Measurements from ENCODE around the gene CALML3.

CALML3 gene

DNA sequence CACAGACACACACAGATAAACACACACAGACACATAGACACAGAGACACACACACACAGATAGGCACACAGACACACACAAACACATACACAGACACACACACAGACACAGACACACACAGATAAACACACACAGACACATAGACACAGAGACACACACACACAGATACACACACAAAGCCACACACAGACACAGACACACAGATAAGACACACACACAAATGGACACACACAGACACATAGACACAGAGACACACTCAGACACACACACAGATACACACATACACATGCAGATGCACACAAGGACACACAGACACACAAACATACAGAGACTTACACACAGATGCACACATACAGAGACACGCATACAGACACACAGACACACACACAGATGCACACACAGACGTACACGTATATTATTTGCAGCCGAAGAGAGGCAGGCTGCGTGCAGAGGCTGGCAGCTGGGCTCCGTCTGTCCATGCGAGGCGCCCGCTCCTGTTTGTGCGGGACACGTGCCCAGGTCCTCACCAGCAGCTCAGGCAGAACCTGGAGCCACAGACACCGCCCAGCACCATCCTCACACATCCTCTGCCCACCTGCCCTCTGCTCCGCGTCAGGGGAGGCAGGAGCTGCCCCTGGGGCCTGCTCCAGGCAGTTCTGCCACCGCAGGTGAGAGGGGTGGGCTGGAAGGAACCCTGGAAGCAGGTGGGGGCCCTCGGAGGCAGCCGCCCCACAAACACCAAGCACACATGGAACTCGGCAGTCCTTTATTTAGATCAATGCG, 26.6 kb upstream of the CALML3 start:
- in situ Hi-C loops (cut with MboI; ENCODE audit: low sequenced_read_pairs): no loop called here
- H3K4me1 ChIP-seq: no peaks in the 10 kb centered on the region
- H3K9me3 ChIP-seq: no peaks in the 10 kb centered on the region

GRCh38 chr10:5498791-5499492, 25.8 kb upstream of the CALML3 start:
- Histone ChIP-seq H3K36me3 (replicated peaks) (no peaks in the 10 kb centered on the region), H3K27me3 (ENCODE audit: low read depth) (peaks cover 17% of the 10 kb centered on the region)
- in situ Hi-C loops (cut with MboI; ENCODE audit: low sequenced_read_pairs): no loop called here

More for the DNA sequence above, 26.6 kb upstream of the CALML3 start:
- no peak for DNase-seq (ENCODE audit: low spot score in 2 of 2)
- H3K4me3 ChIP-seq: no peak overlapping the region
- peaks cover 17% of the 10 kb centered on the region for H3K27me3 ChIP-seq (ENCODE audit: low read depth)
- H3K36me3 ChIP-seq (replicated peaks): no peaks in the 10 kb centered on the region

DNA sequence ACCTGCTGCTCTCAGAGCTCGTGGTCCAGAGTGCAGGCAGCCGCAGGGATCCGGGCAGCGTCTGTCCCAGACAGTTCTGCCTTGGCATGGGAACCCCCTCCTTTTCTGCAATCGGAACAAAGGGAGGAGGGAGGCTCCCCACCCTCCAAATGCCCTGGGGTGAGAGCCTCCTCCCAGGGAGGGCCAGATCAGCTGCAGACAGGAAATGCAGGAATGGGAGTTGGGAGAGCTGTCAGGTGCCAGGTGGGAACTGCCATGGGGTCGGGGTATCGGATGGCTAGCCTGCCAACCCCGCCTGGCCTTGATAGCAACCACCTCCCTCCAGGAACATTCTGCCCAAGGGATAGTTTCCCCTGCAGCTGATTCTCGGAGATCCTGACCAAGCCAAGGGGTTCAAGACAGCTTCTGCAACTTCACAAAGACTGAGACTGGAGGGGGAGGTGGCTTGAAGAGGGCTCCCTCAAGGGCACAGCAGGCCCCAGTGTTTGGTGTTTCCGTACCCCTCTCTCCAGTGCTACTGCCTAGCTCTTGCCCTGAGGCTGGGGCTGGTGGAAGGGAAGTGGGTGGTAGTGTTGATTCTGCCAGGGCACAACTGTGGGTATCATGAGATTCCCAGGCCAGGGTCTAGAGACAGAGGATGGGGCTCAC, 25.1 kb upstream of the CALML3 start, which contains the start of gene CALML5:
Gene CALML5, minus strand, starts transcription at position 78 of the 648 bp plus-strand sequence. CDS start 132 bp downstream, outside the sequence.
- in situ Hi-C loops (cut with MboI; ENCODE audit: low sequenced_read_pairs): no loop called here
- H3K4me1 ChIP-seq: no peaks in the 10 kb centered on the region
- H3K9me3 ChIP-seq: no peaks in the 10 kb centered on the region
- peaks cover 17% of the 10 kb centered on the region for H3K27me3 ChIP-seq (ENCODE audit: low read depth)
- no peak for DNase-seq (ENCODE audit: low spot score in 2 of 2)
- no peak within 1 kb of the TSS for H3K4me3 ChIP-seq
- H3K36me3 ChIP-seq (replicated peaks): no peaks in the 10 kb centered on the region

More at GRCh38 chr10:5498791-5499492, 25.8 kb upstream of the CALML3 start:
- Histone ChIP-seq H3K9me3 (no peaks in the 10 kb centered on the region), H3K4me3 (no peak overlapping the region), H3K4me1 (no peaks in the 10 kb centered on the region)
- no peak for DNase-seq (ENCODE audit: low spot score in 2 of 2)

DNA sequence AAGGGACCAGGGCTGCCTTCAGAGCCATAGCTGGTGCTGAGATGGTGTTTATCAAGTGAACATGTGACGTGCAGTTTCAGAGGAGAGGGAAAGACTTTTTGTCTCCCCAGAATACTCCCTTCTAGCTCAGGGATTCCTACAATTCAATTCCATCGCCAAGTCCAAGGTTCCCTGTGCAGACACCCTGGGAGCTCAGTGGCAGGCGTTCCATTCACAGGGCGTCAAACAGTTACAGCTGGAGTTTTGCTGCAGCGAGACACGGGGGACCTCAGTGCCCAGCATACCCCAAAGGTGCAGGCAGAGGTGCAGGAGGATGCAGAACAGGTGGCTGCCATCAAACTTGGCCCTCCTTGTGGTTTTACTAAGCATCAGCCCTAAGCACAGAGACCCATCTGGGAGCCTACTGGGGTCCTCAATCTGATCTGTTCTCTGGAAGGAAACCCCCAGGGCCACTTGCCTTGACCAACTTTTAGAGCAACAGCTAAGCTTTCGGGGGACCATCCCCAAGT, 24.5 kb upstream of the CALML3 start:
- in situ Hi-C loops (cut with MboI; ENCODE audit: low sequenced_read_pairs): no loop called here
- H3K9me3 ChIP-seq: no peaks in the 10 kb centered on the region
- no peaks in the 10 kb centered on the region for H3K36me3 ChIP-seq (replicated peaks)
- no peak overlapping the region for H3K4me3 ChIP-seq
- peaks cover 19% of the 10 kb centered on the region for H3K27me3 ChIP-seq (ENCODE audit: low read depth)
- no peaks in the 10 kb centered on the region for H3K4me1 ChIP-seq
- DNase-seq (ENCODE audit: low spot score in 2 of 2): no peak

GRCh38 chr10:5500910-5501309, 23.9 kb upstream of the CALML3 start:
- Histone ChIP-seq H3K27me3 (ENCODE audit: low read depth) (peaks cover 19% of the 10 kb centered on the region), H3K4me3 (no peak overlapping the region), H3K4me1 (no peaks in the 10 kb centered on the region), H3K36me3 (replicated peaks) (no peaks in the 10 kb centered on the region), H3K9me3 (no peaks in the 10 kb centered on the region)
- in situ Hi-C loops (cut with MboI; ENCODE audit: low sequenced_read_pairs): no loop called here
- DNase-seq (ENCODE audit: low spot score in 2 of 2): no peak

- in situ Hi-C loops (cut with MboI; ENCODE audit: low sequenced_read_pairs): no loop called here
- no peak for DNase-seq (ENCODE audit: low spot score in 2 of 2)
- no peaks in the 10 kb centered on the region for H3K36me3 ChIP-seq (replicated peaks)
- no peaks in the 10 kb centered on the region for H3K4me1 ChIP-seq
- H3K9me3 ChIP-seq: no peaks in the 10 kb centered on the region
- peaks cover 19% of the 10 kb centered on the region for H3K27me3 ChIP-seq (ENCODE audit: low read depth)
- H3K4me3 ChIP-seq: no peak overlapping the region
Observed at GRCh38 chr10:5502061-5502521, 22.7 kb upstream of the CALML3 start.

DNA sequence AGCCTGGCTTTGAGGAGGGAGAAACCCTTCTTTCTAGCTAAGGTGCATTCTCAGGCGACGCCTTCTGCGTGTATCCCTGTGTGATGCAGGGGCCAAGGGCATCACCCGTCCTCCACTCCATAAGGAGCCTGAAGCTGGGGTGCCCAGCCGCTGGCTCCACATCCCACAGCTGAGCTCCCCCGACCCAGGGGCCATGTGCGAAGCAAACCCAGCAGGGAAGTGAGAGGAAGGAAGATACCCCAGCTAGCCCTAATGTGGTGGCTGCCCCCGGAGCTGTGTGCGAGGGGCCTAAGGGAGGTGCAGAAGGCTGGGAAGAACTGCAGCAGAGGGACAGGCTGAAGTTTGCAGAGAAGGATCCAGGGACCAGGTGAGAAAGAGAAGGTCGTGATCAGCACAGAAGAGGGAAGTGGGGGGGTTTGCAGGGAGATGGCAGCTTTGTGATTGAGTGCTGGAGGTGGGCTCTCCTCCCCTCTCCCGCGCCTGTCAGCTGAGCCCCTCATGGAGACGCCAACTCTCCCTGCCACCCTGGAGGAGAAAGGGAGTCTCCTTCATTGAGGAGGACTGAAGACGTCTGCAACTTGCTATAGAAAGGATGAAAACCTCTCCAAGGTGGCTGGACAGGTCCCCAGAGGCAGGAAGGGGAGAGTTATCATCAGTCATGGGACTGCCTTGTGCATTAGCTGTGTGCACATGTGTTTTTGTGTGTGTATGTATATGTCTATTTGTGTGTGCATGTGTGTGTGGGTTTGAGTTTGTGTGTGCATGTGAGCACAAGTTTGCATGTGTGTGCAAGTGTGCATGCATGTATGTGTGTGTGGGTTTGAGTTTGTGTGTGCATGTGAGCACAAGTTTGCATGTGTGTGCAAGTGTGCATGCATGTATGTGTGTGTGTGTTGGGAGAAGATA, 21.9 kb upstream of the CALML3 start:
- no peak overlapping the region for H3K4me3 ChIP-seq
- H3K27me3 ChIP-seq (ENCODE audit: low read depth): peaks cover 19% of the 10 kb centered on the region
- H3K9me3 ChIP-seq: no peaks in the 10 kb centered on the region
- no peak for DNase-seq (ENCODE audit: low spot score in 2 of 2)
- H3K36me3 ChIP-seq (replicated peaks): no peaks in the 10 kb centered on the region
- no peaks in the 10 kb centered on the region for H3K4me1 ChIP-seq
- in situ Hi-C loops (cut with MboI; ENCODE audit: low sequenced_read_pairs): no loop called here

GRCh38 chr10:5503477-5503835, 21.3 kb upstream of the CALML3 start:
- no peaks in the 10 kb centered on the region for H3K36me3 ChIP-seq (replicated peaks)
- H3K4me3 ChIP-seq: no peak overlapping the region
- DNase-seq (ENCODE audit: low spot score in 2 of 2): no peak
- no peaks in the 10 kb centered on the region for H3K9me3 ChIP-seq
- in situ Hi-C loops (cut with MboI; ENCODE audit: low sequenced_read_pairs): no loop called here
- H3K4me1 ChIP-seq: no peaks in the 10 kb centered on the region
- H3K27me3 ChIP-seq (ENCODE audit: low read depth): peaks cover 19% of the 10 kb centered on the region

DNA sequence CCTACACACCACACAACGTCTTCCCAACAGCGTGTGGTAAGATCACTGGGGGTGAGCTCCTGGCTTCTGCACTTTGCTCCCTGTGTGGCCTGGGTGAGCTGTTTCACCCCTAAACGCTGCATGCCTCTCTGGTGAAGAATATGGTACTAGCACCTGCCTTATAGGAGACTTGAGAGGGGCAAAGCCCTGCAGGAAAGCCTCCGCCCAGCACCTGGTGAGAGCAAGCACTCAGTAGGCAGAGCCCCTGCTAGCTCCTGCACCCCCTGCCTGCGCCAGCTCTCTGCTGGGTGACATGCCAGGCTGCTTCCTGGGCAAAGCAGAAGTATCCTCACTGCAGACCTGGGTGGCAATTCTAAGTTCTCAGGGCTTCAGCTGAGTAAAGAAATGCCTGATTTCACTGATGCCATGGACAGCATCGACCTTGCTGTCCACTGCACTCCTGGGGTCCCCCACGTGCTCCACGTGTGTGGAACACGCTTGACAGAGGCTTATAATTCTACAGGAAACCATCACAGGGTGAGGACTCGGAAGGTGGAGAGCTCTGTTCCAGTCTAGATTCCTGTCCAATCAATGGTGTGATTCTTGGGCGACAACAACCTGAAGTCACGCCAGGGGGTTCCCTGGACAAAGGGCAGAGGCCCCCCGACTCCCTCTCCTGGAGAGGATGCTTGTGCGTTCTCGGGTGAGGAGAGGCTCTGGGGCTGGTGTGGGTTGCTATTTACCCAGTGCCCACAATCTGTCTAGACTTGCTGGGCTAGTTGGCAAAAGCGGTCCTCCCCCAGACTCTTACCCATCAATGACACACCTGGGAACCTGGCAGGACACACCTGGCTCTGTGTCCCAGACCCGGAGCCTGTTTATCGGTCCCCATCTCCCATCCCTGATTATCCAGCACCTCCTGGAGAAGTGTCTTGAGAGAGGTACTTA, 20.4 kb upstream of the CALML3 start:
- Histone ChIP-seq H3K27me3 (ENCODE audit: low read depth) (peaks cover 19% of the 10 kb centered on the region), H3K4me3 (no peak overlapping the region), H3K4me1 (no peaks in the 10 kb centered on the region), H3K36me3 (replicated peaks) (no peaks in the 10 kb centered on the region), H3K9me3 (no peaks in the 10 kb centered on the region)
- in situ Hi-C loops (cut with MboI; ENCODE audit: low sequenced_read_pairs): no loop called here
- DNase-seq (ENCODE audit: low spot score in 2 of 2): no peak

DNA sequence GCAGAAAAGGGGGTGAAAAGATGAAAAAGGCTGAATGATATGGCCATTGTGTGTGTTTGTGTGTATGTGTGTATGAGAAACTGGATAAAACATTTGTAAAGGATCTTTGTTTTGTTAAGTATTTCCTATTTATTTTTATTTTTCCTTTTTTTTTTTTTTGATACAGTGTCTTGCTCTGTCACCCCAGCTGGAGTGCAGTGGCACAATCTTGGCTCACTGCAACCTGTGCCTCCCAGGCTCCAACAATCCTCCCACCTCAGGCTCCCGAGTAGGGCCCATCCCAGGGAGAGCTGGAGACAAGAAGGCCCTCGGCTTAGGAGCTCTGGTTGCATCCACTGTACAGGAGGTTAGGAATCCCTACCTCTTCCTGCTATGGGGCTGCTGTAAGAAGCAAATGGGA, 18.5 kb upstream of the CALML3 start:
- no peak for DNase-seq (ENCODE audit: low spot score in 2 of 2)
- no peaks in the 10 kb centered on the region for H3K36me3 ChIP-seq (replicated peaks)
- H3K9me3 ChIP-seq: no peaks in the 10 kb centered on the region
- no peak overlapping the region for H3K4me3 ChIP-seq
- H3K4me1 ChIP-seq: no peaks in the 10 kb centered on the region
- in situ Hi-C loops (cut with MboI; ENCODE audit: low sequenced_read_pairs): no loop called here
- peaks cover 11% of the 10 kb centered on the region for H3K27me3 ChIP-seq (ENCODE audit: low read depth)

DNA sequence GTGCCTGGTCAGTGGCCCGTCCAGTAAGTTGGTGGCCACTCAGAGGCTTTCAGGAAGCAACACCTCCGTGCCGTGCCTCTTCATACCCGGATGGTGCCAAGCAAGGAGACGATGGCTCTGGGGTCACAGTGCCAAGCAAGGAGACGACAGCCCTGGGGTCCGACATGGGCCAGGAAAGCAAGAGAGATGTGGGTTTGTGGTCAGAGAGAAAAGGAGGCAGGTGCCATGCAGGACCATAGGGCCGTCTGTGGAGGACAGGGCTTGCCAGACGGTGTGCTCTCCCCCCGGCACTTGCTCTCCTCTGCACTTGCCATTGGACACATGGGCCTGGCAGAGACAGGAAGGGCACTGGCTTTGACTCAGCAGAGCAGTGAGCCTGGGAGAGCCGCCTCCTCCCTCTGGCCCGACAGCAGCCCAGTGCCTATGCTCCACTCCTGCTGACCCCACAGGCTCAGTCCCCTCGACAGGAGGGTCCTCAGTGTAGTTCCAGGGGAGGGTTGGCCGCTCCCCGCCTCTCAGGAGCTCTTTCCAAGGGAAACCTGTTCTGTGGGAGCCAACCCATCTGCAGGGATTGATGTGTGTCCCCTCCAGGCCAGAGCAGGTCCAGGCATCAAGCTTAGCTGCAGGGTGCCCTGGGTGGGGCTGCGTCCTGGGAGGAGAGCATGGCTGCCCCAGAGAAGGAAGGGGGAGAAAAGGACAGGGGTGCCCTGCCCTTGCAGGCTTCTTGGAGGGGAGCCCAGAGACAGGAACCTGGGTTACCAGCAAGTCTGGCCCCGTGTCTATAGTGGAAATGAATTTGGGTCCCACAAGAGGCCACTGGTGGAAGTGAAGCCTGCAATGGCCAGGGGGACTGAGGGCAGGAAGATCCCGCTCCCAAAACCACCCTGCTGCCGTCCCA, 17.8 kb upstream of the CALML3 start:
- Histone ChIP-seq H3K27me3 (ENCODE audit: low read depth) (peaks cover 5% of the 10 kb centered on the region), H3K4me3 (no peak overlapping the region), H3K4me1 (no peaks in the 10 kb centered on the region), H3K36me3 (replicated peaks) (no peaks in the 10 kb centered on the region), H3K9me3 (no peaks in the 10 kb centered on the region)
- in situ Hi-C loops (cut with MboI; ENCODE audit: low sequenced_read_pairs): no loop called here
- no peak for DNase-seq (ENCODE audit: low spot score in 2 of 2)
